ENCODE results near the gene SLC24A1.

The SLC24A1 gene

GRCh38 chr15:65584241-65584640, 37.5 kb upstream of the SLC24A1 start:
- H3K27me3 ChIP-seq (ENCODE audit: insufficient read depth, low read depth) = no peaks in the 10 kb centered on the region
- H3K27ac ChIP-seq = peak overlapping the region; percentile 42
- peaks cover 27% of the 10 kb centered on the region for H3K4me1 ChIP-seq (ENCODE audit: low read depth, poor library complexity, severe bottlenecking)
- TF ChIP-seq CTCF (conservative IDR thresholded peaks at IDR 0.05; ENCODE audit: low read depth, low read length) = no peak
- H3K79me2 ChIP-seq (ENCODE audit: insufficient read depth, low read depth) = no peaks in the 10 kb centered on the region
- H3K4me3 ChIP-seq (IDR thresholded peaks at IDR 0.05; ENCODE audit: insufficient read depth, low read depth, low read length) = no peak overlapping the region
- no peak overlapping the region for H2AFZ ChIP-seq (ENCODE audit: low read depth)
- H3K36me3 ChIP-seq (ENCODE audit: insufficient read depth) = 0 out of 2 replicates have a peak, but pooled peaks cover 3% of the 10 kb centered on the region
- no peaks in the 10 kb centered on the region for H4K20me1 ChIP-seq (ENCODE audit: insufficient read depth)
- peak overlapping the region; percentile 76 for H3K4me2 ChIP-seq
- no peak overlapping the region for H3K9ac ChIP-seq

- H3K4me3 ChIP-seq (IDR thresholded peaks at IDR 0.05; ENCODE audit: insufficient read depth, low read depth, low read length) = no peak overlapping the region
- H3K4me1 ChIP-seq (ENCODE audit: low read depth, poor library complexity, severe bottlenecking) = peaks cover 27% of the 10 kb centered on the region
- H3K9ac ChIP-seq = no peak overlapping the region
- no peak overlapping the region for H2AFZ ChIP-seq (ENCODE audit: low read depth)
- H3K36me3 ChIP-seq (ENCODE audit: insufficient read depth) = peaks cover 3% of the 10 kb centered on the region; the same call in 1 of the 2 replicates
- H3K4me2 ChIP-seq = no peak overlapping the region
- no peak overlapping the region for H3K27ac ChIP-seq
- H4K20me1 ChIP-seq (ENCODE audit: insufficient read depth) = no peaks in the 10 kb centered on the region
- no peak for TF ChIP-seq CTCF (conservative IDR thresholded peaks at IDR 0.05; ENCODE audit: low read depth, low read length)
- no peaks in the 10 kb centered on the region for H3K79me2 ChIP-seq (ENCODE audit: insufficient read depth, low read depth)
- H3K27me3 ChIP-seq (ENCODE audit: insufficient read depth, low read depth) = no peaks in the 10 kb centered on the region
Measured at GRCh38 chr15:65587094-65587493, 34.6 kb upstream of the SLC24A1 start.

GRCh38 chr15:65595960-65596359, 25.8 kb upstream of the SLC24A1 start:
- peaks cover 17% of the 10 kb centered on the region for H3K4me1 ChIP-seq (ENCODE audit: low read depth, poor library complexity, severe bottlenecking)
- H3K27ac ChIP-seq = no peak overlapping the region
- H4K20me1 ChIP-seq (ENCODE audit: insufficient read depth) = 0 out of 2 replicates have a peak, but pooled peaks cover 2% of the 10 kb centered on the region
- no peaks in the 10 kb centered on the region; the same call in 1 of the 2 replicates for H3K36me3 ChIP-seq (ENCODE audit: insufficient read depth)
- no peaks in the 10 kb centered on the region for H3K79me2 ChIP-seq (ENCODE audit: insufficient read depth, low read depth)
- H2AFZ ChIP-seq (ENCODE audit: low read depth) = no peak overlapping the region
- H3K9ac ChIP-seq = no peak overlapping the region
- peak; percentile 54 for TF ChIP-seq CTCF (conservative IDR thresholded peaks at IDR 0.05; ENCODE audit: low read depth, low read length)
- H3K4me3 ChIP-seq (IDR thresholded peaks at IDR 0.05; ENCODE audit: insufficient read depth, low read depth, low read length) = no peak overlapping the region
- H3K4me2 ChIP-seq = no peak overlapping the region
- no peaks in the 10 kb centered on the region for H3K27me3 ChIP-seq (ENCODE audit: insufficient read depth, low read depth)

- Histone ChIP-seq H3K4me2 (no peak overlapping the region), H3K27ac (0 out of 2 replicates have a peak overlapping the region, but pooled peaks have one; percentile 12), H3K4me3 (IDR thresholded peaks at IDR 0.05; ENCODE audit: insufficient read depth, low read depth, low read length) (no peak overlapping the region), H3K4me1 (ENCODE audit: low read depth, poor library complexity, severe bottlenecking) (peaks cover 17% of the 10 kb centered on the region), H2AFZ (ENCODE audit: low read depth) (no peak overlapping the region), H3K36me3 (ENCODE audit: insufficient read depth) (no peaks in the 10 kb centered on the region), H4K20me1 (ENCODE audit: insufficient read depth) (peaks cover 2% of the 10 kb centered on the region; the same call in 1 of the 2 replicates), H3K79me2 (ENCODE audit: insufficient read depth, low read depth) (no peaks in the 10 kb centered on the region), H3K27me3 (ENCODE audit: insufficient read depth, low read depth) (no peaks in the 10 kb centered on the region), H3K9ac (no peak overlapping the region)
- TF ChIP-seq CTCF (conservative IDR thresholded peaks at IDR 0.05; ENCODE audit: low read depth, low read length) = no peak
Measured at GRCh38 chr15:65598468-65598867, 23.3 kb upstream of the SLC24A1 start.

All from KMS-11 (cell line).